DOHH2 (cell line): ENCODE results near the gene AGK.

Source experiments
- H3F3A ChIP-seq: fragments of 200-600 bp; sonication (generic), shearing (Covaris generic); 2 replicates; pipeline ENCODE4 v1.6.0; 2016; ENCODE audit warnings: antibody characterized with exemption, mild to moderate bottlenecking; ENCODE audit not compliant: control insufficient read depth, insufficient read depth
- H3K27ac ChIP-seq: fragments of 200-600 bp; sonication (generic); 2 replicates; pipeline ENCODE4 v1.5.1; 2014; ENCODE audit warnings: low read depth, mild to moderate bottlenecking, low read length, moderate library complexity
- H3K27me3 ChIP-seq: fragments of 200-600 bp; sonication (generic); 2 replicates; pipeline ENCODE4 v1.6.1; 2014; ENCODE audit warnings: mild to moderate bottlenecking, low read length, mixed read lengths; ENCODE audit not compliant: control insufficient read depth
- H3K36me3 ChIP-seq: fragments of 200-600 bp; sonication (generic); 2 replicates; pipeline ENCODE4 v1.6.1; 2014; ENCODE audit warnings: mild to moderate bottlenecking, low read length, moderate library complexity, mixed read lengths; ENCODE audit not compliant: control insufficient read depth
- H3K4me1 ChIP-seq: fragments of 200-600 bp; sonication (generic); 2 replicates; pipeline ENCODE4 v1.6.1; 2014; ENCODE audit warnings: mild to moderate bottlenecking, low read length, mixed read lengths; ENCODE audit not compliant: control insufficient read depth
- H3K4me2 ChIP-seq: fragments of 200-600 bp; sonication (generic); 2 replicates; pipeline ENCODE4 v1.6.0; 2014; ENCODE audit warnings: mild to moderate bottlenecking, low read length, moderate library complexity
- H3K4me3 ChIP-seq: fragments of 200-600 bp; sonication (generic); 2 replicates; pipeline ENCODE4 v1.5.1; 2014; ENCODE audit warnings: mild to moderate bottlenecking, low read length, mixed read lengths
- H3K79me2 ChIP-seq: fragments of 200-600 bp; sonication (generic); 2 replicates; pipeline ENCODE4 v1.6.1; 2014; ENCODE audit warnings: mild to moderate bottlenecking, low read length, mixed read lengths; ENCODE audit not compliant: control insufficient read depth
- H3K9me2 ChIP-seq: fragments of 200-600 bp; sonication (generic); replicated peaks from 2 replicates; pipeline ENCODE4 v1.6.1; 2014; ENCODE audit warnings: mild to moderate bottlenecking, low read length, mixed read lengths; ENCODE audit not compliant: control insufficient read depth
- H3K9me3 ChIP-seq: fragments of 200-600 bp; sonication (generic); 2 replicates; pipeline ENCODE4 v1.6.1; 2014; ENCODE audit warnings: antibody characterized with exemption, low read length, mixed read lengths; ENCODE audit not compliant: control insufficient read depth, insufficient read depth
- H4K20me1 ChIP-seq: fragments of 200-600 bp; sonication (generic); 2 replicates; pipeline ENCODE4 v1.6.0; 2014; ENCODE audit warnings: low read depth, mild to moderate bottlenecking, antibody characterized with exemption, low read length, moderate library complexity; ENCODE audit not compliant: control insufficient read depth, insufficient read depth
- EZH2phosphoT487 ChIP-seq: fragments of 200-600 bp; sonication (generic); IDR thresholded peaks from 2 replicates; pipeline ENCODE4 v1.6.1; 2017; ENCODE audit warnings: borderline replicate concordance, mild to moderate bottlenecking, antibody characterized with exemption, low read length, moderate library complexity, mixed read lengths
- TF ChIP-seq, protein P1 (sequence below): fragments of 200-600 bp; sonication (generic); IDR thresholded peaks from one replicate; pipeline ENCODE4 v1.5.1; 2014; ENCODE audit warnings: antibody characterized with exemption, mild to moderate bottlenecking, low read depth, low read length; ENCODE audit not compliant: poor library complexity, severe bottlenecking

The AGK gene

DNA sequence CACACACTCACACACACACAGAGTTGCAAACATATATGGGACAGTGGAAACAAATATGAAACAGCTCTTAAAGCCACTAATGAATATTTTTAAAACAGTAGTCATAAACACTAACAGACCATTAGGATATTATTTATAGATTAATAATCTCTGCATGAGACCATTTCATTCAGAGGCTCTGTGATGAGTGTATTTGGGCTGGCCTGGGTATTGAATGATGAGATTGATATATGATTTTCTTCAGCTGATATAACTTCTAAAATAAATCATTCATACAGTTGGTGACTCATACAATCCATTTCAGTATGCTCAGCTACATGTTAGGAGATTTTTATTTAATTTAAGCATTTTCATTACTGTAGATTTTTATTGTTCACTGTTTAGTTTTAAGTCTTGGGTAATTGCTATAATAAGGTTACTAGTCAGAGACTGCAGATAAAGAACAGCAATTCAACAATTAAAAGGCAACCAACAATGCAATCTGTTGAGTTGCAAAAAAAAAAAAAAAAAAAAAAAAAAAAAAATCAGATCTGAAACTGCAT lies 25.2 kb upstream of the AGK start:
- Histone ChIP-seq H3F3A (no peaks in the 10 kb centered on the region), H3K27ac (no peak overlapping the region), H3K9me3 (no peaks in the 10 kb centered on the region), H3K4me3 (no peak overlapping the region), H3K9me2 (no peaks in the 10 kb centered on the region), H3K4me2 (no peak overlapping the region), H3K79me2 (no peaks in the 10 kb centered on the region), H3K36me3 (no peaks in the 10 kb centered on the region), H3K4me1 (no peaks in the 10 kb centered on the region), H3K27me3 (peaks cover 3% of the 10 kb centered on the region; the same call in 1 of the 2 replicates), H4K20me1 (no peaks in the 10 kb centered on the region)
- no peak for TF ChIP-seq EZH2phosphoT487
- TF ChIP-seq, protein P1, sequence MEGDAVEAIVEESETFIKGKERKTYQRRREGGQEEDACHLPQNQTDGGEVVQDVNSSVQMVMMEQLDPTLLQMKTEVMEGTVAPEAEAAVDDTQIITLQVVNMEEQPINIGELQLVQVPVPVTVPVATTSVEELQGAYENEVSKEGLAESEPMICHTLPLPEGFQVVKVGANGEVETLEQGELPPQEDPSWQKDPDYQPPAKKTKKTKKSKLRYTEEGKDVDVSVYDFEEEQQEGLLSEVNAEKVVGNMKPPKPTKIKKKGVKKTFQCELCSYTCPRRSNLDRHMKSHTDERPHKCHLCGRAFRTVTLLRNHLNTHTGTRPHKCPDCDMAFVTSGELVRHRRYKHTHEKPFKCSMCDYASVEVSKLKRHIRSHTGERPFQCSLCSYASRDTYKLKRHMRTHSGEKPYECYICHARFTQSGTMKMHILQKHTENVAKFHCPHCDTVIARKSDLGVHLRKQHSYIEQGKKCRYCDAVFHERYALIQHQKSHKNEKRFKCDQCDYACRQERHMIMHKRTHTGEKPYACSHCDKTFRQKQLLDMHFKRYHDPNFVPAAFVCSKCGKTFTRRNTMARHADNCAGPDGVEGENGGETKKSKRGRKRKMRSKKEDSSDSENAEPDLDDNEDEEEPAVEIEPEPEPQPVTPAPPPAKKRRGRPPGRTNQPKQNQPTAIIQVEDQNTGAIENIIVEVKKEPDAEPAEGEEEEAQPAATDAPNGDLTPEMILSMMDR: no peak

GRCh38 chr7:141527076-141527475 lies 24.1 kb upstream of the AGK start:
- no peak overlapping the region for H3K4me2 ChIP-seq
- no peaks in the 10 kb centered on the region for H3K9me2 ChIP-seq

DNA sequence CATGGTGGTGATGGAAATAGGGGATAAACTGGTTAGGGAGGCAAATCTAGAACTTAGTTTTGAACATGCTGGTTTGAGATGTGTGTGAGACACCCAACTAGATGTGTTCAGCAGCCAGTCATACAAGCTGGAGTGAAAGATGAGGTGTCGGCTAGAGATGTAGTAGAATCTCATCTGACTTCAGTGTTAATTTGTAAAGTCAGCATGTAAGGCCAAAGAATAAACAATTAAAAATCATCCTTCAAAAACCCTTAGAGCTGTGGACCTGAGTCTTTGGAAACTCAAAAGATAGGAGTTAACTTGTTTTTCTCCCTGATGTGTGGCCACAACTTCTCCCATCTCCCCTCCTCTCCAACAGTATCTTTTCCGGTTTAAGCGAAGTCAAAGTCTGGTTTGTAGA lies 22.8 kb upstream of the AGK start:
- Histone ChIP-seq H3K27ac (no peak overlapping the region), H3F3A (no peaks in the 10 kb centered on the region), H4K20me1 (no peaks in the 10 kb centered on the region), H3K27me3 (peaks cover 3% of the 10 kb centered on the region; the same call in 1 of the 2 replicates), H3K79me2 (no peaks in the 10 kb centered on the region), H3K4me2 (no peak overlapping the region), H3K4me1 (no peaks in the 10 kb centered on the region), H3K36me3 (no peaks in the 10 kb centered on the region), H3K9me3 (no peaks in the 10 kb centered on the region), H3K4me3 (no peak overlapping the region), H3K9me2 (no peaks in the 10 kb centered on the region)
- TF ChIP-seq, protein P1: no peak
- TF ChIP-seq EZH2phosphoT487: no peak

More at GRCh38 chr7:141527076-141527475, 24.1 kb upstream of the AGK start:
- Histone ChIP-seq H3K9me3 (no peaks in the 10 kb centered on the region), H3K27ac (no peak overlapping the region), H3F3A (no peaks in the 10 kb centered on the region), H3K27me3 (peaks cover 3% of the 10 kb centered on the region; the same call in 1 of the 2 replicates), H3K4me1 (no peaks in the 10 kb centered on the region), H3K79me2 (no peaks in the 10 kb centered on the region), H3K36me3 (no peaks in the 10 kb centered on the region), H3K4me3 (no peak overlapping the region), H4K20me1 (no peaks in the 10 kb centered on the region)
- TF ChIP-seq EZH2phosphoT487: no peak
- TF ChIP-seq, protein P1: no peak
